H9 (cell line): ENCODE measurements around the gene SDHB. TPM values are rescaled to one million over a fixed set of nuclear protein-coding genes. Genes with fewer than 3 reads are reported as not detected.

ENCODE experiments used
- DNase-seq: peaks from one replicate; pipeline ENCODE4 v3.0.0-alpha.2; 2017
- H2AFZ ChIP-seq: one replicate; pipeline ENCODE4 v1.6.1; 2013; ENCODE audit warnings: mild to moderate bottlenecking, low read length, control low read depth, moderate library complexity
- H2AK5ac ChIP-seq: 2 replicates; pipeline ENCODE4 v1.6.1; 2013; ENCODE audit warnings: low read length, control low read depth, mixed read lengths; ENCODE audit not compliant: insufficient read length
- H2BK120ac ChIP-seq: one replicate; pipeline ENCODE4 v1.6.1; 2013; ENCODE audit warnings: low read depth, mild to moderate bottlenecking, low read length, control low read depth, inconsistent platforms; ENCODE audit not compliant: poor library complexity, severe bottlenecking
- H2BK12ac ChIP-seq: 2 replicates; pipeline ENCODE4 v1.6.1; 2013; ENCODE audit warnings: low read length, control low read depth, mixed read lengths, low read depth; ENCODE audit not compliant: insufficient read length
- H2BK15ac ChIP-seq: 2 replicates; pipeline ENCODE4 v1.6.1; 2013; ENCODE audit warnings: low read depth, low read length, control low read depth
- H2BK20ac ChIP-seq: one replicate; pipeline ENCODE4 v1.6.1; 2013; ENCODE audit warnings: low read depth, mild to moderate bottlenecking, low read length, control low read depth, inconsistent platforms; ENCODE audit not compliant: poor library complexity, severe bottlenecking
- H2BK5ac ChIP-seq: 2 replicates; pipeline ENCODE4 v1.6.1; 2013; ENCODE audit warnings: low read length, control low read depth, mixed read lengths; ENCODE audit not compliant: insufficient read length
- H3K14ac ChIP-seq: 2 replicates; pipeline ENCODE4 v1.6.1; 2013; ENCODE audit warnings: low read length, control low read depth; ENCODE audit not compliant: insufficient read depth
- H3K18ac ChIP-seq: 2 replicates; pipeline ENCODE4 v1.6.1; 2013; ENCODE audit warnings: low read depth, mild to moderate bottlenecking, mixed read lengths, low read length, control low read depth; ENCODE audit not compliant: insufficient read length
- H3K23ac ChIP-seq: 2 replicates; pipeline ENCODE4 v1.6.1; 2013; ENCODE audit warnings: low read length, control low read depth, mixed read lengths, low read depth; ENCODE audit not compliant: insufficient read length
- H3K23me2 ChIP-seq: 2 replicates; pipeline ENCODE4 v1.6.1; 2013; ENCODE audit warnings: low read depth, mild to moderate bottlenecking, mixed read lengths, low read length, control low read depth; ENCODE audit not compliant: insufficient read length, poor library complexity, severe bottlenecking
- H3K27ac ChIP-seq: 2 replicates; pipeline ENCODE4 v1.5.1; 2013; ENCODE audit warnings: low read length, control low read depth, mixed read lengths, low read depth; ENCODE audit not compliant: insufficient read length
- H3K27me3 ChIP-seq: 2 replicates; pipeline ENCODE4 v1.6.1; 2013; ENCODE audit warnings: low read length, control low read depth, inconsistent platforms; ENCODE audit not compliant: insufficient read depth
- H3K4ac ChIP-seq: 2 replicates; pipeline ENCODE4 v1.6.1; 2013; ENCODE audit warnings: low read depth, mild to moderate bottlenecking, control low read depth, inconsistent platforms, low read length, moderate library complexity
- H3K4me1 ChIP-seq: 2 replicates; pipeline ENCODE4 v1.6.1; 2013; ENCODE audit warnings: low read length, control low read depth, inconsistent platforms; ENCODE audit not compliant: insufficient read depth
- H3K4me2 ChIP-seq: 2 replicates; pipeline ENCODE4 v1.6.1; 2013; ENCODE audit warnings: low read length, control low read depth, mixed read lengths; ENCODE audit not compliant: insufficient read length, insufficient read depth
- H3K56ac ChIP-seq: 2 replicates; pipeline ENCODE4 v1.6.1; 2013; ENCODE audit warnings: low read depth, mild to moderate bottlenecking, mixed read lengths, low read length, control low read depth; ENCODE audit not compliant: insufficient read length
- H3K79me1 ChIP-seq: 2 replicates; pipeline ENCODE4 v1.6.1; 2013; ENCODE audit warnings: low read depth, mild to moderate bottlenecking, moderate library complexity, low read length, control low read depth, inconsistent platforms; ENCODE audit not compliant: insufficient read depth, poor library complexity, severe bottlenecking
- H3K79me2 ChIP-seq: 2 replicates; pipeline ENCODE4 v1.6.1; 2013; ENCODE audit warnings: low read length, control low read depth, inconsistent platforms; ENCODE audit not compliant: insufficient read depth
- H3K9ac ChIP-seq: 2 replicates; pipeline ENCODE4 v1.6.1; 2013; ENCODE audit warnings: low read length, control low read depth, mixed read lengths; ENCODE audit not compliant: insufficient read length; ENCODE audit errors: extremely low read depth
- H3K9me3 ChIP-seq: one replicate; pipeline ENCODE4 v1.6.1; 2013; ENCODE audit warnings: low read depth, low read length, inconsistent platforms; ENCODE audit not compliant: control insufficient read depth
- H3T11ph ChIP-seq: one replicate; pipeline ENCODE4 v1.6.1; 2013; ENCODE audit warnings: mild to moderate bottlenecking, low read length, control low read depth, inconsistent platforms
- H4K20me1 ChIP-seq: one replicate; pipeline ENCODE4 v1.6.1; 2013; ENCODE audit not compliant: control insufficient read depth, insufficient read length, insufficient read depth
- H4K5ac ChIP-seq: 2 replicates; pipeline ENCODE4 v1.6.1; 2013; ENCODE audit warnings: low read depth, mild to moderate bottlenecking, mixed read lengths, low read length, control low read depth; ENCODE audit not compliant: insufficient read length
- H4K8ac ChIP-seq: replicated peaks from 2 replicates; pipeline ENCODE4 v1.6.1; 2013; ENCODE audit warnings: low read length, control low read depth, mixed read lengths, low read depth; ENCODE audit not compliant: insufficient read length
- H4K91ac ChIP-seq: 2 replicates; pipeline ENCODE4 v1.6.1; 2013; ENCODE audit warnings: low read depth, mild to moderate bottlenecking, moderate library complexity, mixed read lengths, low read length, control low read depth; ENCODE audit not compliant: insufficient read length
- H3K27ac Mint-ChIP-seq, 3 experiments: 2 replicates in 2 of 3; 3 replicates in 1 of 3; pipeline ENCODE4 v1.8.0; 2020 to 2021; ENCODE audit warnings: mixed read lengths in 3 of 3, mild to moderate bottlenecking in 1 of 3, moderate library complexity in 1 of 3
- H3K27me3 Mint-ChIP-seq: 2 replicates; pipeline ENCODE4 v1.8.0; 2021; ENCODE audit warnings: low read depth, mild to moderate bottlenecking, moderate library complexity, mixed read lengths
- H3K36me3 Mint-ChIP-seq, 3 experiments: 2 replicates in 2 of 3; 3 replicates in 1 of 3; pipeline ENCODE4 v1.8.0; 2020 to 2021; ENCODE audit warnings: low read depth in 3 of 3, mixed read lengths in 3 of 3; ENCODE audit not compliant: insufficient read depth in 1 of 3
- H3K4me1 Mint-ChIP-seq, 2 experiments: 2 replicates each; pipeline ENCODE4 v1.8.0; 2020; ENCODE audit warnings: mixed read lengths in 2 of 2
- H3K4me3 Mint-ChIP-seq, 2 experiments: 2 replicates in 1 of 2; 3 replicates in 1 of 2; pipeline ENCODE4 v1.8.0; 2020 to 2021; ENCODE audit warnings: mild to moderate bottlenecking in 2 of 2, mixed read lengths in 2 of 2, moderate library complexity in 1 of 2
- H3K9me3 Mint-ChIP-seq, 2 experiments: 2 replicates in 1 of 2; 3 replicates in 1 of 2; pipeline ENCODE4 v1.8.0; 2020; ENCODE audit warnings: mild to moderate bottlenecking in 2 of 2, mixed read lengths in 2 of 2, moderate library complexity in 1 of 2
- WGBS: extraction: QIAGEN DNeasy Blood & Tissue Kit; methylation state at CpG from one replicate; pipeline ENCODE4 v1.1.7; 2013; ENCODE audit warnings: missing lambda C conversion rate, low lambda C conversion rate, mixed read lengths; ENCODE audit not compliant: insufficient read length; ENCODE audit errors: extremely low coverage; 5-methylcytosine and 5-hydroxymethylcytosine counted together
- total RNA-seq: library from RNA; stranded (reverse); gene quantifications from 2 replicates; pipeline ENCODE4 v1.2.1, GENCODE V29; 2021
- TF ChIP-seq, protein P1 (sequence below): fragments of 200-600 bp; sonication (generic); conservative IDR thresholded peaks from 3 replicates; pipeline ENCODE4 v1.8.0; 2021; ENCODE audit warnings: antibody characterized with exemption, mild to moderate bottlenecking

SDHB gene
- total RNA-seq, 1 experiment from 2014 or later: 77.5 TPM

DNA sequence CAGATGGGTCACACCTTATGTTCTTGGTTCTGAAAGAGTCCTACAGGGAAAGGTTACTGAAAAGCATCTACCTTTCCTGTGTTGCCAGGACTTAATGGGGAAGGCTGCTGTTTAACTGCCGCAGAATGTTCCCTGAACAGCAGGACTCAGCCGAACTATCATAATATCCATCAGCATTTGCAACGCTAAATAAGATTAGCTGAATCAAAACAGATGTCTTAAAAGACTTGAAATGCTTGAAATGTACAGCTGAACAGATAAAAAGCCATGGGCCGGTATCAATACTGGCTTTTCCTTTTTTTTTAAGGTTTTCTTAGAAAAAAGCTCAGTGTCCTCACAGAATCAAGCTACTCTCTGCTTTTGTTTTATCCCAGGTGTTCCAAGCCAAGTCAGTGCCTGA is 22.4 kb downstream of the SDHB start:
- H3K27ac Mint-ChIP-seq: no peak overlapping the region

More for the DNA sequence above, 22.4 kb downstream of the SDHB start:
- no peak overlapping the region for H2BK15ac ChIP-seq
- H3K36me3 Mint-ChIP-seq: peaks cover 13 to 47% (median 33%) of the 10 kb centered on the region in 3 experiments; a peak in 6 of 7 replicates
- no peaks in the 10 kb centered on the region for H3K23me2 ChIP-seq
- no peak for DNase-seq
- H3K27me3 Mint-ChIP-seq: no peaks in the 10 kb centered on the region
- no peak overlapping the region for H4K5ac ChIP-seq
- no peak overlapping the region for H2BK5ac ChIP-seq
- no peaks in the 10 kb centered on the region for H3K79me1 ChIP-seq
- H2AFZ ChIP-seq: no peak overlapping the region
- H3K14ac ChIP-seq: no peak overlapping the region
- no peaks in the 10 kb centered on the region for H3K4me1 ChIP-seq
- TF ChIP-seq, protein P1, sequence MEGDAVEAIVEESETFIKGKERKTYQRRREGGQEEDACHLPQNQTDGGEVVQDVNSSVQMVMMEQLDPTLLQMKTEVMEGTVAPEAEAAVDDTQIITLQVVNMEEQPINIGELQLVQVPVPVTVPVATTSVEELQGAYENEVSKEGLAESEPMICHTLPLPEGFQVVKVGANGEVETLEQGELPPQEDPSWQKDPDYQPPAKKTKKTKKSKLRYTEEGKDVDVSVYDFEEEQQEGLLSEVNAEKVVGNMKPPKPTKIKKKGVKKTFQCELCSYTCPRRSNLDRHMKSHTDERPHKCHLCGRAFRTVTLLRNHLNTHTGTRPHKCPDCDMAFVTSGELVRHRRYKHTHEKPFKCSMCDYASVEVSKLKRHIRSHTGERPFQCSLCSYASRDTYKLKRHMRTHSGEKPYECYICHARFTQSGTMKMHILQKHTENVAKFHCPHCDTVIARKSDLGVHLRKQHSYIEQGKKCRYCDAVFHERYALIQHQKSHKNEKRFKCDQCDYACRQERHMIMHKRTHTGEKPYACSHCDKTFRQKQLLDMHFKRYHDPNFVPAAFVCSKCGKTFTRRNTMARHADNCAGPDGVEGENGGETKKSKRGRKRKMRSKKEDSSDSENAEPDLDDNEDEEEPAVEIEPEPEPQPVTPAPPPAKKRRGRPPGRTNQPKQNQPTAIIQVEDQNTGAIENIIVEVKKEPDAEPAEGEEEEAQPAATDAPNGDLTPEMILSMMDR: no peak
- H3K56ac ChIP-seq: no peak overlapping the region
- no peak overlapping the region for H3K27ac ChIP-seq
- H4K91ac ChIP-seq: no peak overlapping the region
- H3K79me2 ChIP-seq: no peaks in the 10 kb centered on the region
- no peaks in the 10 kb centered on the region for H3K27me3 ChIP-seq
- no peaks in the 10 kb centered on the region for H4K20me1 ChIP-seq
- no peak overlapping the region for H3T11ph ChIP-seq
- WGBS: no CpG with 5 or more reads among the region's 4 CpGs
- no peak overlapping the region for H2BK12ac ChIP-seq
- no peak overlapping the region for H4K8ac ChIP-seq
- no peak overlapping the region for H2AK5ac ChIP-seq
- no peak overlapping the region for H3K4me2 ChIP-seq
- H3K9ac ChIP-seq: no peak overlapping the region
- peaks cover 0 to 4% of the 10 kb centered on the region in 2 experiments; a peak in 2 of 4 replicates for H3K4me1 Mint-ChIP-seq
- no peaks in the 10 kb centered on the region for H3K9me3 ChIP-seq
- H3K4me3 Mint-ChIP-seq: no peak overlapping the region
- H2BK20ac ChIP-seq: no peak overlapping the region
- H3K18ac ChIP-seq: no peak overlapping the region
- no peak overlapping the region for H2BK120ac ChIP-seq
- H3K23ac ChIP-seq: no peak overlapping the region
- H3K9me3 Mint-ChIP-seq: no peaks in the 10 kb centered on the region
- no peak overlapping the region for H3K4ac ChIP-seq
